Endothelial cell of umbilical vein (primary cell): ENCODE results near the gene TMEM182. TPM values are rescaled to one million over a fixed set of nuclear protein-coding genes. Genes with fewer than 3 reads are reported as not detected.

Experiments used
- BruUV-seq: library from RNA; stranded (reverse); fragments of 400-500 nt; replicated peaks from 2 replicates; lab custom pipeline; 2021; lab: Mats Ljungman, UMichigan
- CTCF ChIA-PET: fragments of 300-600, 350-600 bp; sonication (Branson Sonifier 250); formaldehyde crosslinking; loops from one replicate; lab custom pipeline; 2021; ENCODE audit warnings: antibody characterized with exemption, inconsistent platforms; lab: Charles Lee
- POLR2A ChIA-PET: fragments of 300-600, 350-600 bp; sonication (Branson Sonifier 250); formaldehyde crosslinking; loops from one replicate; lab custom pipeline; 2021; ENCODE audit warnings: antibody characterized with exemption, inconsistent platforms; lab: Charles Lee
- DNase-seq: peaks from one replicate; pipeline ENCODE4 v3.0.0-alpha.2; 2011; ENCODE audit warnings: low read depth, low spot score
- FAIRE-seq: peaks from 2 replicates; lab custom pipeline; 2011; peaks lifted over from hg19 to GRCh38; lab: Jason Lieb, UNC
- H2AFZ ChIP-seq: 2 replicates; pipeline ENCODE4 v1.6.0; 2012; ENCODE audit warnings: low read depth, low read length, control low read depth, inconsistent platforms
- H3K27ac ChIP-seq: 2 replicates; pipeline ENCODE4 v1.5.1; 2011; ENCODE audit warnings: low read depth, mild to moderate bottlenecking, control low read depth, low read length, moderate library complexity; ENCODE audit not compliant: insufficient read depth
- H3K27me3 ChIP-seq, 2 experiments: 2 replicates each; pipeline versions ENCODE4 v1.6.0 to v1.6.1; 2011; ENCODE audit warnings: low read length in 2 of 2, mixed read lengths in 1 of 2; ENCODE audit not compliant: control insufficient read depth in 2 of 2, insufficient read depth in 2 of 2
- H3K36me3 ChIP-seq, 2 experiments: 2 replicates in 1 of 2; 3 replicates in 1 of 2; pipeline ENCODE4 v1.5.1; 2011; ENCODE audit warnings: low read length in 2 of 2, mild to moderate bottlenecking in 1 of 2, moderate library complexity in 1 of 2; ENCODE audit not compliant: control insufficient read depth in 2 of 2, insufficient read depth in 2 of 2; ENCODE audit errors: extremely low read depth in 1 of 2
- H3K4me1 ChIP-seq: 3 replicates; pipeline ENCODE4 v1.5.1; 2011; ENCODE audit warnings: mild to moderate bottlenecking, low read length; ENCODE audit not compliant: control insufficient read depth, insufficient read depth; ENCODE audit errors: extremely low read depth
- H3K4me2 ChIP-seq: 2 replicates; pipeline ENCODE4 v1.6.1; 2011; ENCODE audit warnings: low read length, control low read depth, mixed read lengths; ENCODE audit not compliant: insufficient read depth
- H3K4me3 ChIP-seq, 3 experiments: fragments of 200-600 bp in 1 of 3; sonication (generic), shearing (Covaris generic) in 1 of 3; replicated peaks in 1 of 3; 2 replicates each; pipeline ENCODE4 v1.5.1; 2011 to 2016; ENCODE audit warnings: control low read depth in 3 of 3, low read length in 3 of 3, mild to moderate bottlenecking in 2 of 3, inconsistent platforms in 1 of 3, low read depth in 1 of 3, moderate library complexity in 1 of 3; ENCODE audit not compliant: insufficient read depth in 1 of 3
- H3K79me2 ChIP-seq: 2 replicates; pipeline ENCODE4 v1.6.0; 2012; ENCODE audit warnings: low read length, inconsistent platforms; ENCODE audit not compliant: control insufficient read depth, insufficient read depth
- H3K9ac ChIP-seq: replicated peaks from 2 replicates; pipeline ENCODE3; 2011; ENCODE audit warnings: low read length, control low read depth; ENCODE audit not compliant: insufficient read depth; ENCODE audit errors: extremely low read depth
- H3K9me1 ChIP-seq: replicated peaks from 3 replicates; pipeline ENCODE4 v1.6.0; 2011; ENCODE audit warnings: mild to moderate bottlenecking, low read length; ENCODE audit not compliant: control insufficient read depth, insufficient read depth; ENCODE audit errors: extremely low read depth
- H3K9me3 ChIP-seq: replicated peaks from 2 replicates; pipeline ENCODE4 v1.5.1; 2012; ENCODE audit warnings: low read length, inconsistent platforms; ENCODE audit not compliant: control insufficient read depth, insufficient read depth
- H4K20me1 ChIP-seq: replicated peaks from 2 replicates; pipeline ENCODE3; 2011; ENCODE audit warnings: mild to moderate bottlenecking, low read length; ENCODE audit not compliant: control insufficient read depth, insufficient read depth; ENCODE audit errors: extremely low read depth
- EZH2 ChIP-seq: IDR thresholded peaks from 2 replicates; pipeline ENCODE4 v1.6.1; 2012; ENCODE audit warnings: borderline replicate concordance, low read depth, mild to moderate bottlenecking, moderate library complexity, low read length, inconsistent platforms; ENCODE audit not compliant: severe bottlenecking
- FOS ChIP-seq: IDR thresholded peaks from 2 replicates; pipeline ENCODE4 v1.6.1; 2011; ENCODE audit warnings: mild to moderate bottlenecking, low read length, moderate library complexity, borderline replicate concordance; ENCODE audit not compliant: insufficient read depth
- GATA2 ChIP-seq: IDR thresholded peaks from 2 replicates; pipeline ENCODE4 v1.7.0; 2011; ENCODE audit warnings: low read depth, mild to moderate bottlenecking, moderate library complexity, mixed read lengths, low read length; ENCODE audit not compliant: insufficient read length, insufficient read depth
- JUN ChIP-seq: IDR thresholded peaks from 2 replicates; pipeline ENCODE4 v1.6.1; 2011; ENCODE audit warnings: borderline replicate concordance, low read depth; ENCODE audit not compliant: insufficient read length, insufficient read depth
- MYC ChIP-seq: IDR thresholded peaks from one replicate; pipeline ENCODE4 v1.6.1; 2011; ENCODE audit warnings: mild to moderate bottlenecking, low read depth, low read length
- POLR2A ChIP-seq: IDR thresholded peaks from 2 replicates; pipeline ENCODE4 v1.6.1; 2012; ENCODE audit warnings: low read depth, mild to moderate bottlenecking, control low read depth, low read length
- dilution Hi-C: fragments of 300-500 bp; cut with MboI; formaldehyde crosslinking; loops from one replicate; pipeline ENCODE4 v1.15.0; 2019; ENCODE audit warnings: low sequenced_read_pairs; ENCODE audit not compliant: extremely low pct_ligation_motif_present
- intact Hi-C: fragments of 100-400 bp; cut with micrococcal nuclease; formaldehyde crosslinking; loops from one replicate; pipeline ENCODE4 v1.10.0; 2022
- polyA plus RNA-seq, 4 experiments: library from polyadenylated mRNA; depleted of rRNA in 3 of 4; stranded (reverse) in 3 of 4; unstranded in 1 of 4; fragments of >200 nt; gene quantifications; 2 replicates each; pipeline versions ENCODE4 v1.2.1 to v1.2.3, GENCODE V29; 2011 to 2012; ENCODE audit warnings: missing spikeins in 1 of 4
- total RNA-seq: library from RNA; stranded (reverse); gene quantifications from 2 replicates; pipeline ENCODE4 v1.2.3, GENCODE V29; 2021
- TF ChIP-seq, protein P1 (sequence below): IDR thresholded peaks from 2 replicates; pipeline ENCODE4 v1.6.1; 2011; ENCODE audit not compliant: insufficient read depth, insufficient read length
- TF ChIP-seq, protein P2 (sequence below), 2 donors: IDR thresholded peaks; 1 replicate in 1 of 2; 2 replicates in 1 of 2; pipeline ENCODE4 v1.5.1; 2011; ENCODE audit warnings: low read length in 2 of 2, mild to moderate bottlenecking in 2 of 2, moderate library complexity in 2 of 2, control low read depth in 1 of 2, inconsistent platforms in 1 of 2, low read depth in 1 of 2; ENCODE audit not compliant: insufficient read depth in 1 of 2; ENCODE audit errors: extremely low read depth in 1 of 2

TMEM182 gene
- total and polyA plus RNA-seq, 2 donors (not counting 3 experiments of a cell fraction or from before 2014, with no cell fraction given), result 0.69 to 0.95 TPM

DNA sequence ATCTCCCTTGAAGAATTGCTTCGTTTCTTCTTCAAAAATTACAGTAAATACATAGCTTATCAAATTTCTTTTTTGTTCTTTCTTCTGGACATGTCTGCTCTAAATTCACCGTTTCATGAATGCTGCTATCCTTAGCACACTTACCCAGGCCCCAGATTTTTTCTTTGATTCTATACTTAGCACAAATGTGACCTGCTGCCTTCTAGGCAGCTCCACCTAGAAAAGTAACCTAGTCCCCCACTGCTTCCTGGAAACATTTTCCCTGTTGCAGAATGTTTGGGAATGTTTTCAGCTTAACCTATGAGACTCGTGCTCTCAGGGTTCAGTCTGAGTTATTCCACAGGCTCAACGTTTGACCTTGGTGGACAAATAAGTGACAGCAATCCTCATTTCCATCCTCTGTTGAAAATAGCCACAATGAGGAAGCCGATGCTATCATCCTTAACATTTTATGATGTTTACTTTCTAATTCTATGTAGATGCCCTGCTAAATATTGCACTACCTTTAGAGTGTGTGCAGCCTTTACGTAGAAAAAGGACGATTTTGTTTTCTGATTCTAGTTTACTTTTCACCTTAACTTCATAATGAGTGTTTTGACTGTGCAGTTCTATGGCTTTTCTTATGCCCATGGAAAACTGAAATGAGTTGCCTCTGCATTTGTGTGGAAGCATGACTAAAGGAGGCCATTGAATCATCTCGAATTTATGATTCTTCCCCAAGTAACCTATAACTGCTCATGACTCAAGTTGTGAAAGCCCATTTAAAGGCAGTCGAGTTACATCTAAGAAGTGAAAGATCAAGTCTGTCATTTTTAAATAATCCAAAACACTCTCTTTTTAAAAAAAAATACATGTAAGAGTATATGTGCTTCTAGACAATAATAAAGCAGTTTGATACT lies 47.7 kb downstream of the TMEM182 start:
- ChIA-PET CTCF (interaction anchor here (1.0 to 8.9 kb wide), 2 partner anchors 32 to 56 kb away, joined by 3 to 311 read pairs; no protein-coding TSS in a partner anchor), POLR2A (no interaction called here)
- no peak overlapping the region for H3K4me3 ChIP-seq
- no peak overlapping the region for H2AFZ ChIP-seq
- no peaks in the 10 kb centered on the region for H3K36me3 ChIP-seq
- dilution Hi-C loops (no loop called here), intact Hi-C loops (loop anchor here (10.0 kb wide), 1 partner anchor 195 kb away; the partner anchor contains the start of gene SLC9A2)
- no peak for TF ChIP-seq JUN
- TF ChIP-seq, protein P1, sequence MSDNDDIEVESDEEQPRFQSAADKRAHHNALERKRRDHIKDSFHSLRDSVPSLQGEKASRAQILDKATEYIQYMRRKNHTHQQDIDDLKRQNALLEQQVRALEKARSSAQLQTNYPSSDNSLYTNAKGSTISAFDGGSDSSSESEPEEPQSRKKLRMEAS, result no peak
- no peak for TF ChIP-seq GATA2
- TF ChIP-seq MYC, result no peak
- no peak for TF ChIP-seq POLR2A
- TF ChIP-seq, protein P2, sequence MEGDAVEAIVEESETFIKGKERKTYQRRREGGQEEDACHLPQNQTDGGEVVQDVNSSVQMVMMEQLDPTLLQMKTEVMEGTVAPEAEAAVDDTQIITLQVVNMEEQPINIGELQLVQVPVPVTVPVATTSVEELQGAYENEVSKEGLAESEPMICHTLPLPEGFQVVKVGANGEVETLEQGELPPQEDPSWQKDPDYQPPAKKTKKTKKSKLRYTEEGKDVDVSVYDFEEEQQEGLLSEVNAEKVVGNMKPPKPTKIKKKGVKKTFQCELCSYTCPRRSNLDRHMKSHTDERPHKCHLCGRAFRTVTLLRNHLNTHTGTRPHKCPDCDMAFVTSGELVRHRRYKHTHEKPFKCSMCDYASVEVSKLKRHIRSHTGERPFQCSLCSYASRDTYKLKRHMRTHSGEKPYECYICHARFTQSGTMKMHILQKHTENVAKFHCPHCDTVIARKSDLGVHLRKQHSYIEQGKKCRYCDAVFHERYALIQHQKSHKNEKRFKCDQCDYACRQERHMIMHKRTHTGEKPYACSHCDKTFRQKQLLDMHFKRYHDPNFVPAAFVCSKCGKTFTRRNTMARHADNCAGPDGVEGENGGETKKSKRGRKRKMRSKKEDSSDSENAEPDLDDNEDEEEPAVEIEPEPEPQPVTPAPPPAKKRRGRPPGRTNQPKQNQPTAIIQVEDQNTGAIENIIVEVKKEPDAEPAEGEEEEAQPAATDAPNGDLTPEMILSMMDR (IDR thresholded peaks at IDR 0.05; ENCODE audit: extremely low read depth in 1 of 2, insufficient read depth in 1 of 2, low read depth in 1 of 2, low read length in 2 of 2), result no peak
- no peak for TF ChIP-seq EZH2
- TF ChIP-seq FOS, result no peak
- FAIRE-seq (no peak), DNase-seq (no peak)
- H3K9me3 ChIP-seq, result no peaks in the 10 kb centered on the region
- H3K27ac ChIP-seq, result no peak overlapping the region
- H3K4me2 ChIP-seq, result no peak overlapping the region
- no peaks in the 10 kb centered on the region for H4K20me1 ChIP-seq
- no peaks in the 10 kb centered on the region for H3K4me1 ChIP-seq
- BruUV-seq, result no TSS peak
- no peak overlapping the region for H3K9ac ChIP-seq
- H3K27me3 ChIP-seq, result no peaks in the 10 kb centered on the region
- H3K9me1 ChIP-seq, result no peaks in the 10 kb centered on the region
- H3K79me2 ChIP-seq, result no peaks in the 10 kb centered on the region
